Kidney (tissue), 14 donors: ENCODE results near the gene TUSC1. TPM values are rescaled to one million over a fixed set of nuclear protein-coding genes. Genes with fewer than 3 reads are reported as not detected.

Source experiments
- DNase-seq, 5 donors: peaks; one replicate each; pipeline ENCODE4 v3.0.0-alpha.2; 2013 to 2020
- FAIRE-seq: peaks from 2 replicates; lab custom pipeline; 2012; peaks lifted over from hg19 to GRCh38; lab: Jason Lieb, UNC
- H3K27ac ChIP-seq, 2 donors: one replicate each; pipeline ENCODE4 v1.7.0; 2013; ENCODE audit warnings: low read depth in 2 of 2, low read length in 2 of 2, inconsistent platforms in 1 of 2
- H3K27me3 ChIP-seq: one replicate; pipeline ENCODE4 v1.7.1; 2013; ENCODE audit warnings: low read length, inconsistent platforms; ENCODE audit not compliant: control insufficient read depth, insufficient read depth
- H3K36me3 ChIP-seq, 3 donors: one replicate each; pipeline versions ENCODE4 v1.7.0 to v1.7.1; 2013; ENCODE audit warnings: low read length in 3 of 3, control low read depth in 1 of 3, inconsistent platforms in 1 of 3; ENCODE audit not compliant: insufficient read depth in 3 of 3, control insufficient read depth in 2 of 3
- H3K4me1 ChIP-seq, 3 donors: one replicate each; pipeline versions ENCODE4 v1.7.0 to v1.7.1; 2013; ENCODE audit warnings: low read length in 3 of 3, inconsistent platforms in 1 of 3, low read depth in 1 of 3; ENCODE audit not compliant: control insufficient read depth in 2 of 3, insufficient read depth in 2 of 3
- H3K4me3 ChIP-seq, 3 donors: one replicate each; pipeline versions ENCODE4 v1.7.0 to v1.8.1; 2013; ENCODE audit warnings: low read length in 3 of 3, control low read depth in 1 of 3, inconsistent platforms in 1 of 3
- H3K9ac ChIP-seq, 3 donors: one replicate each; pipeline versions ENCODE4 v1.7.0 to v1.7.1; 2013; ENCODE audit warnings: low read length in 3 of 3, control low read depth in 1 of 3, inconsistent platforms in 1 of 3
- H3K9me3 ChIP-seq, 3 donors: one replicate each; pipeline versions ENCODE4 v1.7.0 to v1.7.1; 2013; ENCODE audit warnings: low read length in 3 of 3, control low read depth in 1 of 3, inconsistent platforms in 1 of 3; ENCODE audit not compliant: control insufficient read depth in 2 of 3, insufficient read depth in 1 of 3
- CTCF ChIP-seq: IDR thresholded peaks from 3 replicates; pipeline ENCODE4 v1.5.1; 2012; ENCODE audit warnings: mild to moderate bottlenecking, moderate library complexity, borderline replicate concordance; ENCODE audit not compliant: insufficient read depth; ENCODE audit errors: extremely low read depth
- intact Hi-C: fragments of 100-400 bp; cut with DNase I; formaldehyde crosslinking; loops from one replicate; pipeline ENCODE4 v1.11.1; 2022
- polyA plus RNA-seq: library from polyadenylated mRNA; stranded (reverse); fragments of 350-450 nt; fragmentation: Illumina TruSeq; extraction: RNeasy Lipid Tissue Mini Kit (QIAGEN cat#74804); gene quantifications from one replicate; pipeline ENCODE4 v1.2.3, GENCODE V29; 2014; ENCODE audit warnings: low read depth, low replicate concordance; ENCODE audit not compliant: insufficient read depth
- total RNA-seq: library from RNA; stranded (reverse); fragmentation: NEBNext Ultra II Directional; extraction: Animal tissue kit (Norgen Biotek cat#: 25700); gene quantifications from one replicate; pipeline ENCODE4 v1.2.1, GENCODE V29; 2021
- donor health status: control.
- donor health status: control.
- donor health status: control.
- donor health status: control.
- donor health status: control.
- donor health status: DM: yes; HTN: yes; CAD: no.
- donor health status: Normal renal cell carcinoma (clear cell type).

Gene TUSC1
- total and polyA plus RNA-seq, 2 donors from 2014 or later, result 16.7 to 17.6 TPM

- no peak for FAIRE-seq
- no peaks in the 10 kb centered on the region for H3K9me3 ChIP-seq
- no peak overlapping the region for H3K27ac ChIP-seq
- no peaks in the 10 kb centered on the region for H3K36me3 ChIP-seq
- no peak overlapping the region for H3K9ac ChIP-seq
- no peaks in the 10 kb centered on the region for H3K27me3 ChIP-seq
- TF ChIP-seq CTCF, result no peak
- intact Hi-C loops, result no loop called here
- H3K4me3 ChIP-seq, result no peak overlapping the region
- no peak for DNase-seq
- peaks cover 0 to 3% (median 0%) of the 10 kb centered on the region in 3 donors for H3K4me1 ChIP-seq
Measured at GRCh38 chr9:25691786-25692185, 13.5 kb upstream of the TUSC1 start.

- intact Hi-C loops, result no loop called here
- no peak for FAIRE-seq
Measured at GRCh38 chr9:25684321-25684720, 6.1 kb upstream of the TUSC1 start.

DNA sequence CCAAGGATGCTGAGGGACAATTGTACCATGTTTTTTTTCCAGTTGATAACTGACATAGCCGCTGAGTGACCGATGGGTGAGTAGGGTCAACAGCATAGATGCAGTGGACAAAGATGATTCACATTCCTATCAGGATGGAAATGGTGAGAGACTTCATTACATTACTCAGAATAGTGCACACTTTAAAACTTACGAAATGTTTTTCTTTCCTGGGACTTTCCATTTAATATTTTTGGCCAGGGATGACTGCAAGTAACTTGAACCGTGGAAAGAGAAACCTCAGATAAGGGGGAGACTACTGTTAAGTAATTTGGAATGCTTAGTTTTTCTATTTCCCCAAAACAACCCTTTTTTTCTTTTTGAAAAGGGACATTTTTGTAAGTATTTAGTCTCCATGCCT lies 3.0 kb upstream of the TUSC1 start:
- intact Hi-C loops, result no loop called here
- H3K4me3 ChIP-seq, result no peak overlapping the region
- no peaks in the 10 kb centered on the region for H3K4me1 ChIP-seq
- no peak overlapping the region for H3K9ac ChIP-seq
- H3K9me3 ChIP-seq, result no peaks in the 10 kb centered on the region
- no peak for TF ChIP-seq CTCF
- H3K36me3 ChIP-seq, result no peaks in the 10 kb centered on the region
- DNase-seq (no peak), FAIRE-seq (no peak)
- H3K27ac ChIP-seq, result no peak overlapping the region
- H3K27me3 ChIP-seq, result no peaks in the 10 kb centered on the region

More at GRCh38 chr9:25684321-25684720, 6.1 kb upstream of the TUSC1 start:
- H3K9me3 ChIP-seq, result no peaks in the 10 kb centered on the region
- H3K36me3 ChIP-seq, result no peaks in the 10 kb centered on the region
- no peak overlapping the region for H3K27ac ChIP-seq
- H3K4me1 ChIP-seq, result no peaks in the 10 kb centered on the region
- TF ChIP-seq CTCF, result no peak
- H3K27me3 ChIP-seq, result no peaks in the 10 kb centered on the region
- no peak overlapping the region for H3K4me3 ChIP-seq
- no peak for DNase-seq
- no peak overlapping the region for H3K9ac ChIP-seq

GRCh38 chr9:25678846-25679360 lies 659 bp upstream of the TUSC1 start:
- no peaks in the 10 kb centered on the region for H3K9me3 ChIP-seq
- H3K9ac ChIP-seq, result peak overlapping the region; percentile 47 to 79 (median 69)
- DNase-seq (peak in 2 of 5 donors; percentile 27 to 47), FAIRE-seq (no peak)
- H3K27me3 ChIP-seq, result no peaks in the 10 kb centered on the region
- intact Hi-C loops, result no loop called here
- H3K36me3 ChIP-seq, result no peaks in the 10 kb centered on the region
- peak overlapping the region; percentile 56 to 70 (median 63) for H3K4me3 ChIP-seq
- peak overlapping the region; percentile 98 for H3K27ac ChIP-seq
- TF ChIP-seq CTCF, result no peak
- H3K4me1 ChIP-seq, result no peaks in the 10 kb centered on the region
